AG04449 (cell line): ENCODE data around the gene HOXD1.

ENCODE experiments used
- CTCF ChIA-PET: fragments of 350-600 bp; formaldehyde crosslinking; extraction: SDS; loops from one replicate; lab custom pipeline; 2021; ENCODE audit warnings: antibody characterized with exemption; lab: Yijun Ruan, JAX
- POLR2A ChIA-PET: fragments of 400-600, 350-600 bp; formaldehyde crosslinking; extraction: SDS; loops from one replicate; lab custom pipeline; 2020; ENCODE audit warnings: antibody characterized with exemption, inconsistent platforms; lab: Yijun Ruan, JAX
- DNase-seq: peaks from one replicate; pipeline ENCODE4 v3.0.0-alpha.2; 2010; ENCODE audit warnings: low read depth, low spot score
- H3K4me3 ChIP-seq: 2 replicates; pipeline ENCODE4 v1.5.1; 2011; ENCODE audit warnings: low read depth, mild to moderate bottlenecking, control low read depth, low read length
- TF ChIP-seq, protein P1 (sequence below): IDR thresholded peaks from one replicate; pipeline ENCODE4 v1.5.1; 2011; ENCODE audit warnings: mild to moderate bottlenecking, moderate library complexity, low read length, control low read depth, inconsistent platforms; ENCODE audit not compliant: insufficient read depth; ENCODE audit errors: missing control alignments

The HOXD1 gene

GRCh38 chr2:176188774-176189680, 559 bp downstream of the HOXD1 start:
- H3K4me3 ChIP-seq = peak overlapping the region; percentile 72

GRCh38 chr2:176189681-176190641, 1.5 kb downstream of the HOXD1 start:
- DNase-seq = no peak
- H3K4me3 ChIP-seq = peak overlapping the region; percentile 72; the same call in 1 of the 2 replicates
- TF ChIP-seq, protein P1, sequence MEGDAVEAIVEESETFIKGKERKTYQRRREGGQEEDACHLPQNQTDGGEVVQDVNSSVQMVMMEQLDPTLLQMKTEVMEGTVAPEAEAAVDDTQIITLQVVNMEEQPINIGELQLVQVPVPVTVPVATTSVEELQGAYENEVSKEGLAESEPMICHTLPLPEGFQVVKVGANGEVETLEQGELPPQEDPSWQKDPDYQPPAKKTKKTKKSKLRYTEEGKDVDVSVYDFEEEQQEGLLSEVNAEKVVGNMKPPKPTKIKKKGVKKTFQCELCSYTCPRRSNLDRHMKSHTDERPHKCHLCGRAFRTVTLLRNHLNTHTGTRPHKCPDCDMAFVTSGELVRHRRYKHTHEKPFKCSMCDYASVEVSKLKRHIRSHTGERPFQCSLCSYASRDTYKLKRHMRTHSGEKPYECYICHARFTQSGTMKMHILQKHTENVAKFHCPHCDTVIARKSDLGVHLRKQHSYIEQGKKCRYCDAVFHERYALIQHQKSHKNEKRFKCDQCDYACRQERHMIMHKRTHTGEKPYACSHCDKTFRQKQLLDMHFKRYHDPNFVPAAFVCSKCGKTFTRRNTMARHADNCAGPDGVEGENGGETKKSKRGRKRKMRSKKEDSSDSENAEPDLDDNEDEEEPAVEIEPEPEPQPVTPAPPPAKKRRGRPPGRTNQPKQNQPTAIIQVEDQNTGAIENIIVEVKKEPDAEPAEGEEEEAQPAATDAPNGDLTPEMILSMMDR = no peak
- ChIA-PET POLR2A (no interaction called here), CTCF (interaction anchor here (1.3 to 1.4 kb wide), 2 partner anchors 10 to 265 kb away, joined by 4 to 6 read pairs; no protein-coding TSS in a partner anchor)

More at GRCh38 chr2:176188774-176189680, 559 bp downstream of the HOXD1 start:
- DNase-seq = no peak
- CTCF ChIA-PET = interaction anchor here (0.8 to 1.4 kb wide), 4 partner anchors 9 to 266 kb away, joined by 3 to 6 read pairs (median 4); no protein-coding TSS in a partner anchor
- POLR2A ChIA-PET = interaction anchor here (0.5 kb wide), 1 partner anchor 58 kb away, joined by 3 read pairs; no protein-coding TSS in a partner anchor
- TF ChIP-seq, protein P1 = no peak

GRCh38 chr2:176192351-176192750, 3.9 kb downstream of the HOXD1 start:
- TF ChIP-seq, protein P1 = no peak
- no peak for DNase-seq
- ChIA-PET CTCF (no interaction called here), POLR2A (no interaction called here)
- no peak overlapping the region for H3K4me3 ChIP-seq

DNA sequence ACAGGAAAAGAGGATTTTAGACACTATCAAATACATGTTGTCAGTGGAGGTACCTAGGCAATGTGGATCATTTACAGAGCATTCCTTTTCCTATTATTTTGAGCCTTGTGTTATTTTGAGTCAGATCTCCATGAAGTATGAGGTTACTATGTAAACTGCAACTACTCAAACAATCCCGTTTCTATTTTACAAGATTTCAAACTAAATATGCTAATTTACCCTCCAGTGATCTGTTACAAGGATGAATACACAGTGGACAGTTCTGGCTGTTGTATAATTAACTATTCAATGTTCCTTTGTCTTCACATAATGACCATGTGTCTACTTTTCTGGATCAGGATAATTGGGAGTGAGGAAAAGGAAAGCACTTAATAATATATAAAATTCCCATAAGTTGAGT, 4.6 kb downstream of the HOXD1 start:
- CTCF ChIA-PET = no interaction called here

GRCh38 chr2:176199902-176200301, 11.4 kb downstream of the HOXD1 start:
- no peak for DNase-seq
- CTCF ChIA-PET = interaction anchor here (0.6 to 1.6 kb wide), 3 partner anchors 11 to 255 kb away, joined by 3 to 5 read pairs (median 3); partner anchors contain the start of gene HOXD1
- no peak overlapping the region for H3K4me3 ChIP-seq
- TF ChIP-seq, protein P1 = no peak
- POLR2A ChIA-PET = no interaction called here

More for the DNA sequence above, 4.6 kb downstream of the HOXD1 start:
- POLR2A ChIA-PET = no interaction called here
- DNase-seq = no peak
- TF ChIP-seq, protein P1 = no peak
- no peak overlapping the region for H3K4me3 ChIP-seq
